Smooth muscle cell (in vitro differentiated cells): ENCODE results near the gene SNX21. TPM values are rescaled to one million over a fixed set of nuclear protein-coding genes. Genes with fewer than 3 reads are reported as not detected.

Experiments
- DNase-seq: peaks from one replicate; lab custom pipeline; 2025; ENCODE audit not compliant: unreplicated experiment; lab: John Stamatoyannopoulos, UW
- H2AFZ ChIP-seq: fragments of 200-600 bp; sonication (generic); 2 replicates; pipeline ENCODE4 v1.6.0; 2016; ENCODE audit warnings: antibody characterized with exemption, low read depth, mild to moderate bottlenecking
- H3F3A ChIP-seq: fragments of 200-600 bp; sonication (generic); 2 replicates; pipeline ENCODE4 v1.6.0; 2017; ENCODE audit warnings: antibody characterized with exemption, low read depth
- H3K27ac ChIP-seq: fragments of 200-600 bp; sonication (generic); 2 replicates; pipeline ENCODE4 v1.5.1; 2016; ENCODE audit warnings: low read depth, mild to moderate bottlenecking
- H3K27me3 ChIP-seq: fragments of 200-600 bp; sonication (generic); 2 replicates; pipeline ENCODE4 v1.6.1; 2016; ENCODE audit warnings: low read depth, mild to moderate bottlenecking
- H3K36me3 ChIP-seq: fragments of 200-600 bp; sonication (generic); 2 replicates; pipeline ENCODE4 v1.5.1; 2016; ENCODE audit warnings: low read depth
- H3K4me1 ChIP-seq: fragments of 200-600 bp; sonication (generic); 2 replicates; pipeline ENCODE4 v1.5.1; 2016; ENCODE audit warnings: low read depth
- H3K4me2 ChIP-seq: fragments of 200-600 bp; sonication (generic); 2 replicates; pipeline ENCODE4 v1.6.0; 2016; ENCODE audit warnings: mild to moderate bottlenecking
- H3K4me3 ChIP-seq: fragments of 200-600 bp; sonication (generic); 2 replicates; pipeline ENCODE4 v1.5.1; 2016; ENCODE audit warnings: mild to moderate bottlenecking
- H3K79me2 ChIP-seq: fragments of 200-600 bp; sonication (generic); 2 replicates; pipeline ENCODE4 v1.6.0; 2016; ENCODE audit warnings: low read depth, mild to moderate bottlenecking
- H3K9ac ChIP-seq: fragments of 200-600 bp; sonication (generic); 2 replicates; pipeline ENCODE4 v1.6.0; 2016; ENCODE audit warnings: low read depth
- H3K9me3 ChIP-seq: fragments of 200-600 bp; sonication (generic); replicated peaks from 2 replicates; pipeline ENCODE4 v1.5.1; 2016; ENCODE audit warnings: low read depth
- H4K20me1 ChIP-seq: fragments of 200-600 bp; sonication (generic); 2 replicates; pipeline ENCODE4 v1.6.0; 2016; ENCODE audit warnings: low read depth
- CTCF ChIP-seq: fragments of 200-600 bp; sonication (generic); IDR thresholded peaks from 2 replicates; pipeline ENCODE4 v1.5.1; 2017; ENCODE audit warnings: borderline replicate concordance, mild to moderate bottlenecking, antibody characterized with exemption; ENCODE audit not compliant: insufficient read depth, poor library complexity, severe bottlenecking
- WGBS: methylation state at CpG from one replicate; pipeline ENCODE4 v1.1.7; 2016; ENCODE audit warnings: low lambda C conversion rate; 5-methylcytosine and 5-hydroxymethylcytosine counted together
- polyA plus RNA-seq: library from polyadenylated mRNA; unstranded; fragments of >200 nt; fragmentation: Nextera tagmentation; extraction: Ambion mirVana; gene quantifications from 2 replicates; pipeline ENCODE4 v1.2.1, GENCODE V29; 2016
- total RNA-seq: library from RNA; depleted of rRNA; stranded (reverse); fragments of >200 nt; gene quantifications from 2 replicates; pipeline ENCODE4 v1.2.3, GENCODE V29; 2014

Gene SNX21
- total and polyA plus RNA-seq, 2 experiments from 2014 or later = 14.4 to 14.7 TPM

GRCh38 chr20:45822857-45823256 lies 10.7 kb upstream of the SNX21 start:
- no peak for DNase-seq
- Histone ChIP-seq H3K9me3 (no peaks in the 10 kb centered on the region), H2AFZ (no peak overlapping the region), H3F3A (peaks cover 9% of the 10 kb centered on the region), H4K20me1 (no peaks in the 10 kb centered on the region), H3K4me3 (no peak overlapping the region), H3K27me3 (peaks cover 6% of the 10 kb centered on the region), H3K4me1 (peaks cover 8% of the 10 kb centered on the region), H3K9ac (no peak overlapping the region), H3K36me3 (no peaks in the 10 kb centered on the region), H3K79me2 (no peaks in the 10 kb centered on the region), H3K4me2 (no peak overlapping the region), H3K27ac (no peak overlapping the region)
- TF ChIP-seq CTCF = no peak
- 66% methylated on average over 20 of the region's 24 CpGs for WGBS

GRCh38 chr20:45823949-45824835 lies 9.4 kb upstream of the SNX21 start:
- Histone ChIP-seq H3K4me2 (no peak overlapping the region), H3K27me3 (peaks cover 6% of the 10 kb centered on the region), H2AFZ (no peak overlapping the region), H3K36me3 (no peaks in the 10 kb centered on the region), H3K79me2 (no peaks in the 10 kb centered on the region), H3K4me1 (peaks cover 14% of the 10 kb centered on the region), H3K9ac (no peak overlapping the region), H3K4me3 (no peak overlapping the region), H3F3A (no peaks in the 10 kb centered on the region), H3K27ac (no peak overlapping the region), H4K20me1 (no peaks in the 10 kb centered on the region), H3K9me3 (no peaks in the 10 kb centered on the region)
- TF ChIP-seq CTCF = peak; percentile 21
- 36% methylated on average over 54 of the region's 57 CpGs for WGBS
- DNase-seq = no peak

- WGBS = 58% methylated on average over 6 of the region's 6 CpGs
Measured at GRCh38 chr20:45826381-45827019, 7.1 kb upstream of the SNX21 start.

More at GRCh38 chr20:45826381-45827019, 7.1 kb upstream of the SNX21 start:
- H3K27me3 ChIP-seq = peaks cover 6% of the 10 kb centered on the region
- no peak overlapping the region for H3K9ac ChIP-seq
- no peaks in the 10 kb centered on the region for H3K79me2 ChIP-seq
- peak overlapping the region; percentile 26 for H3K27ac ChIP-seq
- H3K4me3 ChIP-seq = no peak overlapping the region
- no peaks in the 10 kb centered on the region for H4K20me1 ChIP-seq
- TF ChIP-seq CTCF = no peak
- no peaks in the 10 kb centered on the region for H3K36me3 ChIP-seq
- peak overlapping the region; percentile 45 for H3K4me2 ChIP-seq
- DNase-seq = no peak
- H3F3A ChIP-seq = no peaks in the 10 kb centered on the region
- peaks cover 14% of the 10 kb centered on the region for H3K4me1 ChIP-seq
- peak overlapping the region; percentile 3 for H2AFZ ChIP-seq
- H3K9me3 ChIP-seq = no peaks in the 10 kb centered on the region
